ENCODE results near the gene TMPRSS11D. TPM values are rescaled to one million over a fixed set of nuclear protein-coding genes. Genes with fewer than 3 reads are reported as not detected.

The TMPRSS11D gene
- total and polyA plus RNA-seq, 2 donors (not counting 3 experiments of a cell fraction or from before 2014, with no cell fraction given) = 0.03 TPM; not detected in 1

GRCh38 chr4:67790721-67791120 is 93.1 kb downstream of the TMPRSS11D start:
- intact Hi-C loops (cut with micrococcal nuclease) (no loop called here), dilution Hi-C loops (cut with MboI; ENCODE audit: extremely low pct_ligation_motif_present, low sequenced_read_pairs) (no loop called here)
- no peaks in the 10 kb centered on the region for H3K79me2 ChIP-seq (ENCODE audit: control insufficient read depth, insufficient read depth, low read length)
- no peak overlapping the region for H3K4me2 ChIP-seq (ENCODE audit: insufficient read depth, low read length)
- H3K27me3 ChIP-seq (ENCODE audit: control insufficient read depth in 2 of 2, insufficient read depth in 2 of 2, low read length in 2 of 2) = no peaks in the 10 kb centered on the region
- no TSS peak for BruUV-seq (replicated peaks)
- no peaks in the 10 kb centered on the region for H4K20me1 ChIP-seq (replicated peaks; ENCODE audit: control insufficient read depth, extremely low read depth, insufficient read depth, low read length)
- no peaks in the 10 kb centered on the region for H3K9me1 ChIP-seq (replicated peaks; ENCODE audit: control insufficient read depth, extremely low read depth, insufficient read depth, low read length)
- no peak overlapping the region for H3K27ac ChIP-seq (ENCODE audit: insufficient read depth, low read depth, low read length)
- FAIRE-seq (no peak), DNase-seq (ENCODE audit: low read depth, low spot score) (no peak)
- H3K36me3 ChIP-seq (ENCODE audit: control insufficient read depth in 2 of 2, extremely low read depth in 1 of 2, insufficient read depth in 2 of 2, low read length in 2 of 2) = no peaks in the 10 kb centered on the region
- no peak overlapping the region for H3K9ac ChIP-seq (replicated peaks; ENCODE audit: extremely low read depth, insufficient read depth, low read length)
- ChIA-PET CTCF (no interaction called here), POLR2A (no interaction called here)
- H3K4me1 ChIP-seq (ENCODE audit: control insufficient read depth, extremely low read depth, insufficient read depth, low read length) = no peaks in the 10 kb centered on the region
- H2AFZ ChIP-seq (ENCODE audit: low read depth, low read length) = no peak overlapping the region
- TF ChIP-seq JUN (IDR thresholded peaks at IDR 0.05; ENCODE audit: borderline replicate concordance, insufficient read depth, insufficient read length, low read depth) = no peak
- TF ChIP-seq, protein P1, sequence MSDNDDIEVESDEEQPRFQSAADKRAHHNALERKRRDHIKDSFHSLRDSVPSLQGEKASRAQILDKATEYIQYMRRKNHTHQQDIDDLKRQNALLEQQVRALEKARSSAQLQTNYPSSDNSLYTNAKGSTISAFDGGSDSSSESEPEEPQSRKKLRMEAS (IDR thresholded peaks at IDR 0.05; ENCODE audit: insufficient read depth, insufficient read length) = no peak
- no peak for TF ChIP-seq GATA2 (IDR thresholded peaks at IDR 0.05; ENCODE audit: insufficient read depth, insufficient read length, low read depth, low read length)
- TF ChIP-seq POLR2AphosphoS5 (IDR thresholded peaks at IDR 0.05; ENCODE audit: insufficient read depth, low read depth, low read length) = no peak
- TF ChIP-seq FOS (IDR thresholded peaks at IDR 0.05; ENCODE audit: borderline replicate concordance, insufficient read depth, low read length) = no peak
- TF ChIP-seq, protein P2, sequence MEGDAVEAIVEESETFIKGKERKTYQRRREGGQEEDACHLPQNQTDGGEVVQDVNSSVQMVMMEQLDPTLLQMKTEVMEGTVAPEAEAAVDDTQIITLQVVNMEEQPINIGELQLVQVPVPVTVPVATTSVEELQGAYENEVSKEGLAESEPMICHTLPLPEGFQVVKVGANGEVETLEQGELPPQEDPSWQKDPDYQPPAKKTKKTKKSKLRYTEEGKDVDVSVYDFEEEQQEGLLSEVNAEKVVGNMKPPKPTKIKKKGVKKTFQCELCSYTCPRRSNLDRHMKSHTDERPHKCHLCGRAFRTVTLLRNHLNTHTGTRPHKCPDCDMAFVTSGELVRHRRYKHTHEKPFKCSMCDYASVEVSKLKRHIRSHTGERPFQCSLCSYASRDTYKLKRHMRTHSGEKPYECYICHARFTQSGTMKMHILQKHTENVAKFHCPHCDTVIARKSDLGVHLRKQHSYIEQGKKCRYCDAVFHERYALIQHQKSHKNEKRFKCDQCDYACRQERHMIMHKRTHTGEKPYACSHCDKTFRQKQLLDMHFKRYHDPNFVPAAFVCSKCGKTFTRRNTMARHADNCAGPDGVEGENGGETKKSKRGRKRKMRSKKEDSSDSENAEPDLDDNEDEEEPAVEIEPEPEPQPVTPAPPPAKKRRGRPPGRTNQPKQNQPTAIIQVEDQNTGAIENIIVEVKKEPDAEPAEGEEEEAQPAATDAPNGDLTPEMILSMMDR (IDR thresholded peaks at IDR 0.05; ENCODE audit: extremely low read depth in 1 of 2, insufficient read depth in 1 of 2, low read depth in 1 of 2, low read length in 2 of 2) = no peak
- H3K9me3 ChIP-seq (replicated peaks; ENCODE audit: control insufficient read depth, insufficient read depth, low read length) = no peaks in the 10 kb centered on the region
- H3K4me3 ChIP-seq (replicated peaks in 1 of 3; ENCODE audit: insufficient read depth in 1 of 3, low read depth in 1 of 3, low read length in 3 of 3) = no peak overlapping the region

All from endothelial cell of umbilical vein (primary cell).